Adipocyte (in vitro differentiated cells): ENCODE results near the gene RPL9.
"Not testable (repeated sequence)": the region's sequence is repeated elsewhere in the genome, so short reads cannot be mapped to it uniquely, and the experiment has no call there.

ENCODE experiments used
- DNase-seq: peaks from one replicate; pipeline ENCODE4 v3.0.0-alpha.2; 2015; ENCODE audit warnings: low read depth
- H3K27me3 ChIP-seq: replicated peaks from 2 replicates; pipeline ENCODE4 v1.7.0; 2013; ENCODE audit warnings: mild to moderate bottlenecking, low read length, moderate library complexity; ENCODE audit not compliant: control insufficient read depth, insufficient read depth
- H3K36me3 ChIP-seq: 2 replicates; pipeline ENCODE4 v1.7.0; 2013; ENCODE audit warnings: low read length, mild to moderate bottlenecking, moderate library complexity; ENCODE audit not compliant: control insufficient read depth, insufficient read depth, severe bottlenecking
- H3K4me1 ChIP-seq: 2 replicates; pipeline ENCODE4 v1.7.0; 2013; ENCODE audit warnings: mild to moderate bottlenecking, low read length, moderate library complexity; ENCODE audit not compliant: control insufficient read depth, insufficient read depth
- H3K4me3 ChIP-seq: 2 replicates; pipeline ENCODE4 v1.7.0; 2013; ENCODE audit warnings: mild to moderate bottlenecking, low read length, moderate library complexity
- H3K9ac ChIP-seq: 2 replicates; pipeline ENCODE4 v1.7.0; 2013; ENCODE audit warnings: mild to moderate bottlenecking, low read length, moderate library complexity
- H3K9me3 ChIP-seq: 2 replicates; pipeline ENCODE4 v1.7.0; 2013; ENCODE audit warnings: mild to moderate bottlenecking, low read length, moderate library complexity; ENCODE audit not compliant: control insufficient read depth

RPL9 gene

GRCh38 chr4:39415678-39416283, 42.9 kb downstream of the RPL9 start:
- no peaks in the 10 kb centered on the region for H3K36me3 ChIP-seq
- H3K9me3 ChIP-seq, result no peaks in the 10 kb centered on the region
- peak overlapping the region; percentile 64 for H3K9ac ChIP-seq
- no peak overlapping the region for H3K4me3 ChIP-seq
- no peaks in the 10 kb centered on the region for H3K27me3 ChIP-seq
- peak; percentile 43 for DNase-seq
- H3K4me1 ChIP-seq, result peaks cover 34% of the 10 kb centered on the region

GRCh38 chr4:39411561-39411960, 47.2 kb downstream of the RPL9 start:
- peaks cover 46% of the 10 kb centered on the region for H3K4me1 ChIP-seq
- DNase-seq, result not testable (repeated sequence)

GRCh38 chr4:39410415-39410814, 48.3 kb downstream of the RPL9 start:
- Histone ChIP-seq H3K27me3 (no peaks in the 10 kb centered on the region), H3K9ac (peak overlapping the region; percentile 81), H3K9me3 (no peaks in the 10 kb centered on the region), H3K4me3 (peak overlapping the region; percentile 78), H3K4me1 (peaks cover 38% of the 10 kb centered on the region), H3K36me3 (no peaks in the 10 kb centered on the region)
- peak; percentile 4 for DNase-seq

More at GRCh38 chr4:39411561-39411960, 47.2 kb downstream of the RPL9 start:
- H3K9me3 ChIP-seq, H3K36me3 ChIP-seq, H3K4me3 ChIP-seq, H3K27me3 ChIP-seq: not testable (repeated sequence)
- peak overlapping the region; percentile 42 for H3K9ac ChIP-seq

GRCh38 chr4:39407584-39407885, 51.2 kb downstream of the RPL9 start:
- Histone ChIP-seq H3K4me3 (peak overlapping the region; percentile 78), H3K4me1 (peaks cover 25% of the 10 kb centered on the region), H3K9ac (peak overlapping the region; percentile 79), H3K36me3 (no peaks in the 10 kb centered on the region), H3K9me3 (no peaks in the 10 kb centered on the region), H3K27me3 (no peaks in the 10 kb centered on the region)
- no peak for DNase-seq

- H3K4me1 ChIP-seq, result peaks cover 21% of the 10 kb centered on the region
- H3K36me3 ChIP-seq, result no peaks in the 10 kb centered on the region
- H3K9me3 ChIP-seq, result no peaks in the 10 kb centered on the region
- peak within 1 kb of the TSS; percentile 78 for H3K4me3 ChIP-seq
- no peaks in the 10 kb centered on the region for H3K27me3 ChIP-seq
- DNase-seq, result no peak
- H3K9ac ChIP-seq, result peak within 1 kb of the TSS; percentile 79
These were observed 51.7 kb downstream of the RPL9 start, which contains the start of gene KLB for GRCh38 chr4:39406763-39407583. KLB (plus strand) TSS chr4:39406930; CDS start chr4:39406950, 20 bp downstream.
